GM21786 (cell line): ENCODE measurements around the gene TMEM86A.

Experiments used
- ATAC-seq: cut with Tn5 transposase; IDR thresholded peaks from one replicate; pipeline ENCODE4 v1.9.1; 2021; ENCODE audit not compliant: unreplicated experiment

The TMEM86A gene

GRCh38 chr11:18722293-18722637, 23.7 kb downstream of the TMEM86A start:
- no peak for ATAC-seq

- ATAC-seq = no peak
These were observed 25.4 kb downstream of the TMEM86A start for GRCh38 chr11:18723991-18724390.

- ATAC-seq = no peak
These were observed 27.5 kb downstream of the TMEM86A start, which contains the start of gene IGSF22 for GRCh38 chr11:18726040-18726439. TSS of gene IGSF22 (minus strand) at chr11:18726188. CDS start at chr11:18724236, 1,952 bp downstream.

GRCh38 chr11:18727479-18728236, 29.1 kb downstream of the TMEM86A start:
- ATAC-seq = no peak

- ATAC-seq = no peak
These were observed 30.1 kb downstream of the TMEM86A start for GRCh38 chr11:18728658-18729057.

GRCh38 chr11:18729426-18729825, 30.8 kb downstream of the TMEM86A start:
- ATAC-seq = no peak

GRCh38 chr11:18730020-18730419, 31.4 kb downstream of the TMEM86A start:
- ATAC-seq = no peak

GRCh38 chr11:18731441-18731840, 32.9 kb downstream of the TMEM86A start:
- no peak for ATAC-seq

GRCh38 chr11:18731949-18732821, 33.6 kb downstream of the TMEM86A start:
- no peak for ATAC-seq

GRCh38 chr11:18733202-18733601, 34.6 kb downstream of the TMEM86A start:
- no peak for ATAC-seq

- no peak for ATAC-seq
These were observed 38.1 kb downstream of the TMEM86A start for GRCh38 chr11:18736590-18737148.

- no peak for ATAC-seq
These were observed 39.1 kb downstream of the TMEM86A start for GRCh38 chr11:18737642-18738041.

GRCh38 chr11:18739685-18740084, 41.1 kb downstream of the TMEM86A start:
- no peak for ATAC-seq

- no peak for ATAC-seq
These were observed 43.2 kb downstream of the TMEM86A start for GRCh38 chr11:18741783-18742182.

GRCh38 chr11:18743365-18743764, 44.8 kb downstream of the TMEM86A start:
- no peak for ATAC-seq

- ATAC-seq = no peak
These were observed 45.4 kb downstream of the TMEM86A start for GRCh38 chr11:18743900-18744514.

- ATAC-seq = no peak
These were observed 46.7 kb downstream of the TMEM86A start for GRCh38 chr11:18745251-18745650.

- no peak for ATAC-seq
These were observed 50.3 kb downstream of the TMEM86A start for GRCh38 chr11:18748766-18749365.

GRCh38 chr11:18749681-18750319, 51.2 kb downstream of the TMEM86A start:
- ATAC-seq = no peak

- no peak for ATAC-seq
These were observed 52.4 kb downstream of the TMEM86A start for GRCh38 chr11:18750944-18751343.
